ENCODE results near the gene OPRD1.
"Not testable (repeated sequence)": the region's sequence is repeated elsewhere in the genome, so short reads cannot be mapped to it uniquely, and the experiment has no call there.

OPRD1 gene

DNA sequence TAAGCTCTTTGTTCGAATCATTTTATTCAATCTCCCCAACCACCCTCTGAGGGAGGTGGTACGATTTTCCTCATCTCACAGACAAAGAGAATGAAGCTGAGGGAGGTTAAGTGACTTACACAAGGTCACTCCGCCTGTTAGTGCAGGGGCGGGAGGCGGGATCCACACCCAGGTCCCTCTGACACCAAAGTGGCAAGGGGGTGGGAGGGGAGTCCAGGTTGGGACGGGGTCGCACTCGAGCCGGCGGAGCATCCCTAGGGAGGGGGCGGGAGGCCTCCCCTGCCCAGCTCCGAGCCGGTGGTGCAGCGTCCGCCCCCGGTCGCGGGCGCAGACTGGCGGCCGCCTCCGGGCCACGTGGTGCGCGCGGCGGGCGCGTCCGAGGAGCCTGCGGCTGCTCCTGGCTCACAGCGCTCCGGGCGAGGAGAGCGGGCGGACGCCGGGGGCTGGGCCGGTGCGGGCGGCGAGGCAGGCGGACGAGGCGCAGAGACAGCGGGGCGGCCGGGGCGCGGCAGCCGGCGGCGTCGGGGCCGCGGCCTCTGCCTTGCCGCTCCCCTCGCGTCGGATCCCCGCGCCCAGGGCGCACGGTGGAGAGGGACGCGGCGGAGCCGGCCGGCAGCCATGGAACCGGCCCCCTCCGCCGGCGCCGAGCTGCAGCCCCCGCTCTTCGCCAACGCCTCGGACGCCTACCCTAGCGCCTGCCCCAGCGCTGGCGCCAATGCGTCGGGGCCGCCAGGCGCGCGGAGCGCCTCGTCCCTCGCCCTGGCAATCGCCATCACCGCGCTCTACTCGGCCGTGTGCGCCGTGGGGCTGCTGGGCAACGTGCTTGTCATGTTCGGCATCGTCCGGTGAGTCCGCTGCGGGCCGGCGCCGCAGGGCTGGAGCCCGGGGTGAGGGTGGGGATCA lies at the start of gene OPRD1:
Gene OPRD1, plus strand, starts transcription at position 405 of the 903 bp plus-strand sequence. Its CDS starts 214 bp downstream, at position 619.
- DNase-seq = peak; percentile 43 to 47

DNA sequence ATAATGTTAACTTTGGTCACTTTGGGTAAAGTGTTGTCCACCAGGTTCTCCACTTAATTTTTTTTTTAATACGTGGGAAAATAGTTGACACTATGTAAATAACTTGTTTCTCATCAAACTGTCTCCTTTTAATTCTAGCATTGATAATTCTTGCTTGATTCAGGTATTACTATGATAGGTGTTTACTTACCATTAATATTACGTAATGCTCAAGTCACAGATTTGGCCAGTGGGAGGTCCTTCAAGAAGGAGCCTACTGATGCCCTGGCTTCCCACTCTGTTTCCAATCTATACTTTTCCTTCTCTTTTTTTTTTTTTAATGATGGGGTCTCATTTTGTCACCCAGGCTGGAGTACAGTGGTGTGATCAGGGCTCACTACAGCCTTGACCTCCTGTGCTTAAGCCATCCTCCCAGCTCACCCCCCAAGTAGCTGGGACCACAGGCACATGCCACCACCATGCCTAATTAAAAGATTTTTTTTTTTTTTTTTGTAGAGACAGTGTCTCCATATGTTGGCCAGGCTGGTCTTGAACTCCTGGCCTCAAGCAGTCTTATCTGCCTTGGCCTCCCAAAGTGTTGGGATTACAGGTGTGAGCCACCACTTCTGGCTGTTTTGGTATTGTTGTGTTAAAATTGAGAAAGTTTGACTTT lies 45.3 kb upstream of the OPRD1 start:
- DNase-seq = no peak

- DNase-seq = no peak
These were observed 41.3 kb upstream of the OPRD1 start for GRCh38 chr1:28770601-28771165.

- not testable (repeated sequence) for DNase-seq
These were observed 40.0 kb upstream of the OPRD1 start for GRCh38 chr1:28771921-28772320.

- no peak for DNase-seq
These were observed 38.9 kb upstream of the OPRD1 start for GRCh38 chr1:28773105-28773504.

DNA sequence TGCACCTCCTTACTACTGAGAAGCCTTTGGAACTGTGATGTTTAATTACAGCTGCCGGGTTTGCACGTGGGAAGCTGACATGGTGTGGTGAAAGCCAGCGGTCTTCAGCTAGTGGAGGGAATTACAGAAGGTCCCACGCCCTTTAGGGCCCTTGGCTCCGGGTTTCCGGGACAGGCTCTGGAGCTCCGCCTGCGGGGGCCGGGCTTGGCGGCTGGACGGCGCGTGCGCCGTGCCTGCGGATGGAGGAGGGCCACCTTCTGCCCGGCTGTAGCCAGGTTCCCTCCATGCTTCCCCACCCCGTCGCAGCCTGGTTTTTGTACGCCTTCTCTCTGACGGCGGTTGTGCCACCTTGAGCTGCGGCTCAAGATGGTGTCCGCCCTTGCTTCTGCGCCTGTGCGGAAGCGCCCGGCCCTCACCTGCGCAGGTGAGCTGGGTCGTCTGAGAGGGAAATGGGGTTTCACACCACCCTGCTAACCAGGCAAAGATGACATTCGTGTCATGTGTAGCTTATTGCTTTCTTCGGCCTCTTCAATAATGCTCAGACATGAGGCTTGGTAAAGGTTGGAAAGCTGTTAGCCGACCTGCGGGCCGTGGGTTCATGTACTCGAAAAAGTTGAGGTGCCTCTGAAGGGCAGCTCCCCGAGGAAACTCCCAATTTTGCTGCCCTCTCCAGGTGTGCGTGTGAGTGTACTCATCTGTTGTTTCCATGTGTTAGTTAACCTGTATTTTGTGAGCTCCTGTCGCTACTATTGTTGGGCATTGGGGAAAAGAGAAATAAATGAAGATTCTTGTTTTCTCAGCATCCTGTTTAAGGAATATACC lies 36.6 kb upstream of the OPRD1 start:
- no peak for DNase-seq

GRCh38 chr1:28776341-28776740 lies 35.6 kb upstream of the OPRD1 start:
- no peak for DNase-seq

DNA sequence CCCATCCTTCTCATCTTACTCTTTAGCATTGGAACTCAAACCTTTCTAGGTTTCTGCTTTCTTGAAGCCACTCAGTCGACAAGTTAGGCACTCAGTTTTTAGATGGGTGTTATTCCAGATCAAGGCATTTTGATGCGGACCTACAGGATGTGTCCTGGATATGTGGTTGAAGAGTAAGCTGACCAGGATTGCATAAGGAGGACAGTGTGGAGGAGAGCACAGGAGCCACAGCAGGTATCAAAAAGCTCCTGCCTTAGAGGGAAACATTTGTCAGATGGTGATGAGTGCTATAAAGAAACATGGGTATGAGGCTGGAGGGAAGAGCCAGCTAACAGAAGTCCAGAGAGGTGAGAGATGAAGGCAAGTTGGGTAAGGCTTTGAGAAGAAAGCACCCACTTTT lies 33.9 kb upstream of the OPRD1 start:
- no peak for DNase-seq

GRCh38 chr1:28779751-28780408 lies 32.1 kb upstream of the OPRD1 start:
- no peak for DNase-seq

DNA sequence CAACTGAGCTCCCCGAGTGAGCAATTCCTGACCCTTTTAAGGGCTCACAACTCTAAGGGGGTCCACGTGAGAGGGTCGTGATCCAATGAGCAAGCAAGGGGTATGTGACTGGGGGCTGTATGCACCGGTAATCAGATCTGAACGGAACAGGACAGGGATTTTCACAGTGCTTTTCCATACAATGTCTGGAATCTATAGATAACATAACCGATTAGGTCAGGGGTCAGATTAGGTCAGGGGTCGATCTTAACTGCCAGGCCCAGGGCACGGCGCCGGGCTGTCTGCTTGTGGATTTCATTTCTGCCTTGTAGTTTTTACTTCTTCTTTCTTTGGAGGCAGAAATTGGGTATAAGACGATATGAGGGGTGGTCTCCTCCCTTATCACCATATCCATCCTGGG lies 30.7 kb upstream of the OPRD1 start:
- DNase-seq = no peak

DNA sequence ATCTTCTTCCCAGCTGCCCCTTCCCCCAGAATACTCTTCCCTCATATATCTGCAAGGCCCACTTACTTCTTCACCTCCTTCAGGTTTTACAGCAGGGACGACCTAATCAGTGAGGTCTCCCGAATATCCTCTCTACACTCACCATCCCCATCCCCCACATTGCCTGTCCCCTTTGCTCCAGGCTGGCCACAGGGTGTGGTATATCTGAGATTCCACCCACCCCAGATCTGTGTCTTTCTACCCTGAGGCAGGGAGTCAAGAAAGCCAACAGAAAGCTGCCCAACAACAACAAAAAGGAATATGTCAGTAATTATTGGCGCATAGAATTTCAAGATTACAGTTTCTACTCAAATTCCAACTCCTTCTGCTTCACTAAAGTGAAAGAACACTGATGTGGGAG lies 30.0 kb upstream of the OPRD1 start:
- DNase-seq = no peak

- DNase-seq = no peak
These were observed 28.6 kb upstream of the OPRD1 start for GRCh38 chr1:28783363-28783762.

DNA sequence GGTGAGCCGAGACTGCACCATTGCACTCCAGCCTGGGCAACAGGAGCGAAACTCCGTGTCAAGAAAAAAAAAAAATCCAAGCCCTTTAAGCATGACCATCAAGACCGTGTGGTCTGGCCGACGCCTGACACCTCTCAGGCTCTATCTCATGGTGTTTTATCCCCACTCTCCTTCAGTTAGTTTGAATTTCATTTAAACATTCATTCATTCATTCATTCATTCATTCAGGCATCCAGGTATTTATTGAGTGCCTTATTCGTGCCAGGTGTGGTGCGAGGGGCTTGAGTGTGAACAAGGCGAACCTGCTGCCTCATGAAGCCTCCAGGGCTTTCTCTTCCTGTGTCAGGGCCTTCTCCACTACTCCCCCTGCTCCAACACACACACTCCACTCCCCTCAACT lies 22.6 kb upstream of the OPRD1 start:
- DNase-seq = no peak

- no peak for DNase-seq
These were observed 22.2 kb upstream of the OPRD1 start for GRCh38 chr1:28789816-28790215.

GRCh38 chr1:28790377-28791035 lies 21.5 kb upstream of the OPRD1 start:
- DNase-seq = no peak

GRCh38 chr1:28791929-28792328 lies 20.0 kb upstream of the OPRD1 start:
- not testable (repeated sequence) for DNase-seq

- DNase-seq = no peak
These were observed 19.3 kb upstream of the OPRD1 start for GRCh38 chr1:28792644-28793121.

GRCh38 chr1:28794582-28794981 lies 17.4 kb upstream of the OPRD1 start:
- not testable (repeated sequence) for DNase-seq

- DNase-seq = no peak
These were observed 15.4 kb upstream of the OPRD1 start for GRCh38 chr1:28796352-28797211.

DNA sequence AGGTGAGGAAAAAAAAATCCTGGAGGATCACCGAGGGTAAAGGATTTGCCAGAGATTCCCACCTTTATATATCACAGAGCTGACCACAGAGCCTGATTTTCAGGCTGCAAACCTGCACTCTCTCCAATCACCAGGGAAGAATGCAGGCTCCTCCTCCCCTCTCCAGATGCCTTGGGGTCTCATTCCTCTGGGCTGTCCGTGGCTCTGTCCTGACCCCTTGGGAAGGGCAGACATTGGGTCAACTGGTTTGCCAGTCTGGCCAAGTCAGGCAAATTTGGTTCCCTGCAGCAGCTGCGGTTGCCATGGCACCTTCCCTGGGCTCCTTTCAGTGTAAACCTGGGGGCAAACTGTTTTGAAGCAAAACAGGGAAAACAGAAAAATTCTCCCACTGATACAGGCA lies 11.6 kb upstream of the OPRD1 start:
- DNase-seq = no peak

- no peak for DNase-seq
These were observed 10.5 kb upstream of the OPRD1 start for GRCh38 chr1:28801461-28801860.
